ENCODE results near the gene DNAJC4.

The DNAJC4 gene

GRCh38 chr11:64218628-64219353, 11.6 kb upstream of the DNAJC4 start:
- Histone ChIP-seq H3K4me3 (ENCODE audit: insufficient read depth, low read length, poor library complexity, severe bottlenecking) (no peak overlapping the region), H3K9me2 (replicated peaks; ENCODE audit: insufficient read depth, low read length) (no peaks in the 10 kb centered on the region), H3K36me3 (ENCODE audit: low read length) (peaks cover 4% of the 10 kb centered on the region), H3K27ac (ENCODE audit: low read depth, low read length) (no peak overlapping the region), H4K20me1 (ENCODE audit: low read depth, low read length) (no peaks in the 10 kb centered on the region), H3K9me3 (ENCODE audit: insufficient read depth, low read length) (no peaks in the 10 kb centered on the region), H2AFZ (ENCODE audit: low read depth, low read length, severe bottlenecking) (no peak overlapping the region), H3K9ac (ENCODE audit: low read length) (no peak overlapping the region), H3F3A (ENCODE audit: insufficient read depth) (peaks cover 14% of the 10 kb centered on the region), H3K4me2 (ENCODE audit: low read depth, low read length, poor library complexity, severe bottlenecking) (no peak overlapping the region), H3K27me3 (ENCODE audit: low read length) (no peaks in the 10 kb centered on the region), H3K79me2 (ENCODE audit: insufficient read depth, low read length) (no peaks in the 10 kb centered on the region)
- TF ChIP-seq EZH2phosphoT487 (conservative IDR thresholded peaks at IDR 0.05; ENCODE audit: low read length) (no peak), CTCF (IDR thresholded peaks at IDR 0.05; ENCODE audit: insufficient read depth, low read length, poor library complexity, severe bottlenecking) (no peak)

- peaks cover 4% of the 10 kb centered on the region for H3K36me3 ChIP-seq (ENCODE audit: low read length)
- H3K4me3 ChIP-seq (ENCODE audit: insufficient read depth, low read length, poor library complexity, severe bottlenecking) = no peak overlapping the region
- no peak for TF ChIP-seq EZH2phosphoT487 (conservative IDR thresholded peaks at IDR 0.05; ENCODE audit: low read length)
- TF ChIP-seq CTCF (IDR thresholded peaks at IDR 0.05; ENCODE audit: insufficient read depth, low read length, poor library complexity, severe bottlenecking) = no peak
- H3K4me2 ChIP-seq (ENCODE audit: low read depth, low read length, poor library complexity, severe bottlenecking) = no peak overlapping the region
- no peak overlapping the region for H2AFZ ChIP-seq (ENCODE audit: low read depth, low read length, severe bottlenecking)
- H3K9me3 ChIP-seq (ENCODE audit: insufficient read depth, low read length) = no peaks in the 10 kb centered on the region
- H3K27ac ChIP-seq (ENCODE audit: low read depth, low read length) = no peak overlapping the region
- H3K79me2 ChIP-seq (ENCODE audit: insufficient read depth, low read length) = no peaks in the 10 kb centered on the region
- H3K27me3 ChIP-seq (ENCODE audit: low read length) = no peaks in the 10 kb centered on the region
- peaks cover 16% of the 10 kb centered on the region for H3F3A ChIP-seq (ENCODE audit: insufficient read depth)
- H4K20me1 ChIP-seq (ENCODE audit: low read depth, low read length) = no peaks in the 10 kb centered on the region
- H3K9ac ChIP-seq (ENCODE audit: low read length) = no peak overlapping the region
- H3K9me2 ChIP-seq (replicated peaks; ENCODE audit: insufficient read depth, low read length) = no peaks in the 10 kb centered on the region
Measured at GRCh38 chr11:64219354-64219684, 11.0 kb upstream of the DNAJC4 start.

GRCh38 chr11:64219755-64220154, 10.6 kb upstream of the DNAJC4 start:
- Histone ChIP-seq H3K9me2 (replicated peaks; ENCODE audit: insufficient read depth, low read length) (no peaks in the 10 kb centered on the region), H3K27ac (ENCODE audit: low read depth, low read length) (no peak overlapping the region), H3K4me2 (ENCODE audit: low read depth, low read length, poor library complexity, severe bottlenecking) (no peak overlapping the region), H3F3A (ENCODE audit: insufficient read depth) (peaks cover 16% of the 10 kb centered on the region), H4K20me1 (ENCODE audit: low read depth, low read length) (no peaks in the 10 kb centered on the region), H3K4me3 (ENCODE audit: insufficient read depth, low read length, poor library complexity, severe bottlenecking) (no peak overlapping the region), H3K36me3 (ENCODE audit: low read length) (peaks cover 4% of the 10 kb centered on the region), H2AFZ (ENCODE audit: low read depth, low read length, severe bottlenecking) (no peak overlapping the region), H3K9ac (ENCODE audit: low read length) (no peak overlapping the region), H3K9me3 (ENCODE audit: insufficient read depth, low read length) (no peaks in the 10 kb centered on the region), H3K79me2 (ENCODE audit: insufficient read depth, low read length) (no peaks in the 10 kb centered on the region), H3K27me3 (ENCODE audit: low read length) (no peaks in the 10 kb centered on the region)
- TF ChIP-seq CTCF (IDR thresholded peaks at IDR 0.05; ENCODE audit: insufficient read depth, low read length, poor library complexity, severe bottlenecking) = no peak
- TF ChIP-seq EZH2phosphoT487 (conservative IDR thresholded peaks at IDR 0.05; ENCODE audit: low read length) = no peak

Measured in SU-DHL-6 (cell line).